HTERT RPE-1 (cell line): ENCODE data around the gene CCDC116.

Experiments
- in situ Hi-C: fragments of 300-500 bp; cut with MboI; formaldehyde crosslinking; loops from 4 replicates; pipeline ENCODE4 v1.14.3; 2020; ENCODE audit warnings: low sequenced_read_pairs

The CCDC116 gene

GRCh38 chr22:21680830-21681565, 48.4 kb downstream of the CCDC116 start:
- in situ Hi-C loops, result no loop called here

- in situ Hi-C loops, result no loop called here
Observed at GRCh38 chr22:21681566-21682370, 49.2 kb downstream of the CCDC116 start.

GRCh38 chr22:21682385-21683175, 50.0 kb downstream of the CCDC116 start:
- in situ Hi-C loops, result no loop called here

DNA sequence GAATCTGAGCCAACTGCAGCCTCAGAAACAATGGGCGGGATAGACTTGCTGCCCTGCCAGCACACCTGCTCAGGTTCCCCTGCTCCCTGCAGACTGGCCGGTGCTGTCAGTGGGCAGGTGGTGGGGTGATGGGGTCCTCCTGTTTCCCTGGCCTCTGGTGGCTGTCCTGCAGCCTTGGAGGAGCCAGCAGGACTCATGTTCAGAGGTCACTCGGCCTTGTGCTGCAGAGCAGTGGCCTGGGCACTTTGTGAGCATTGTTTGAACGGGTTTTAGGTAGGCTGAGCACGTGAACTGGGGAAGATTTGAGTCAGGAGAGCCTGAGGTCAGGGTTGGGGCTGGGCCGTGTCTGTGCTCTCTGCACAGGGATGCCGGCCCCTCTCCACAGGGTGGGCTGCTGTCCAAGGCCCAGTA, 50.8 kb downstream of the CCDC116 start:
- in situ Hi-C loops, result no loop called here

DNA sequence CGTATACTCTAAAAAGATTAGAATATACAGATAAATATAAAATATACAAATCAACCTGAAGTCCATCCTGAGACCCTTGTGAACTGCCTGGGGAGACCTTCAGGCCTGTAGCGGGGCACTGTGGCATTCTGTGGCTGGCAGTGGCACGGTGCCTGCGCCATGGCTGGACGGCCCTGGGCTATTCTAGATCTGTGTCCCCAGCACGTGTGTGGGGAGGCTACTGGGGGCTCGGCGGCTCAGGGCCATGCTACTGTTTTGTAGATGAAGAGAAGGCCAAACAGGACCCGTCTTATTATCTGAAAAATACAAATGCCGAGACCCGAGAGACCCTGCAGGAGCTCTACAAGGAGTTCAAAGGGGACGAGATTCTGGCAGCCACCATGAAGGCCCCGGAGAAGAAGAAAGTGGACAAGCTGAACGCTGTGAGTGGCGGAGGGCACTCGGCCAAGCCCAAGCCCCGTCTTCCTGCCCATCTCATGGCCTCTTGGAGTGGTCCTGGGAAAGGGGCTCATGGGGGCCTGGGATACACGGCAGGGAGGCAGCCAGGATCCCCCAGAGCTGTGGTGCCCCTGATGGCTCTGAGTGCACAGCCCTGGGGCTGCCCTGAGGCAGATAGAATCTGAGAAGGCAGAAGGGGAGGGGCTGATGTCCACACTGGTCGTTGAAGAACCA, 52.1 kb downstream of the CCDC116 start:
- in situ Hi-C loops, result no loop called here

DNA sequence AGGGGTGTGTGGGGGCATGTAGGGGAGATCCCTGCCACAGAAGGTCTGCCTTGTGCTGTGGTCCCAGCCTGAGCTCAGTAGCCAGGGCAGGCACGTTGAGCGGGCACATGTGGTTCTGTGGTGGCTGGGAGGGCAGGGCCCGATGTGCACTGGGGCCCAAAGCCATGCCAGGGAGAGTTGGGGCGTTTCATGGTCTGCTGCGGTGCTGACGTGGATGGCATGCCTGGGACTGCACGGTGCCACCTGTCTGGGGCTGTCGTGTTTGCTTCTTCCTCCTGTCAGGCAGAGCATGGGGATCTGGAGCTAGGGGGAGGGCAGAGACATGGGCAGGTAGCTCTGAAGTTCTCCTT, 52.6 kb downstream of the CCDC116 start:
- in situ Hi-C loops, result no loop called here

DNA sequence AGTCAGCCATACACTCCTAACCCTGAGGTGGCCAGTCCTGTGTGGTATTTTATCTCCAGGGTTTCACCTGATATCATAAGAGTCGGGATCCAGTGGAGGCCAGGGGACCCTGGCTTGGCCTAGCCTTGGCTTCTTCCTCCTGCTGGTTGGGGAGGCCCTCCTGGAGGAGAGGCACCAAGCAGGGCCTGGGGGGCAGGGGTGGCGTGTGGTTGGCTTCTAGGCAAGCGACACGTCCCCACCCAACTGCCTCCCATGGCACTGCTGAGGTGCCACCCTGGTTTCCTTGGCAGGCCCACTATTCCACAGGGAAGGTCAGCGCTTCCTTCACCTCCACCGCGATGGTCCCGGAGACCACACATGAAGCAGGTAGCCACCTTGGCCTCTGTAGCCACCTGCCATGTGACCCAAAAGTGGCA, 53.6 kb downstream of the CCDC116 start:
- in situ Hi-C loops, result no loop called here
